Measurements from ENCODE around the gene LIN7A.

The LIN7A gene

DNA sequence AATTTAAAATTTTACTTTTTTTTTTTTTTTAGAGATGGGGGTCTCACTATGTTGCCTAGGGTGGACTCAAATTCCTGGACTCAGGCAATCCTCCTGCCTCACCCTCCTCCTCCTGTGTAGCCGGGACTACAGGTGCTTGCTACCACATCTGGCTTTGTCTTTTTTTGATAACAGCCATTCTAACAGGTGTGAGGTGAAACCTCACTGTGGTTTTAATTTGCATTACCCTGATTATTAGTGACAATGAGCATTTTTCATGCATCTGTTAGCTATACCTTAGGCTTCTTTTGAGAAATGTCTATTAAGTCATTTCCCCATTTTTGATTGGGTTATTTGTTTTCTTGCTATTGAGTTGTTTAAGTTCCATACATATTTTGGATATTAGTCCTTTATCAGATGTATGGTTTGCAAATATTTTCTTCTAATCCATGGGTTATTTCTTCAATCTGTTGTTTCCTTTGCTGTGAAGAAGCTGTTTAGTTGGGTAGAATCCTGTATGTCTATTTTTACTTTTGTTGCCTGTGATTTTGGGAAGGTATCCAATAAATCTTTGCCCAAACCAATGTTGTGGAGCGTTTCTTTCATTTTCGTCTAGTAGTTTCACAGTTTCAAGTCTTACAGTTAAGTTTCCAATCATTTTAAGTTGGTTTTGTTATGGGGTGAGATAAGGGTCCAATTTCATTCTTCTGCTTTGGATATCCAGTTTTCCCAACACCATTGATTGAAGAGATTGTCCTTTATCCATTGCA is 134.9 kb downstream of the LIN7A start:
- Histone ChIP-seq H3K9ac (ENCODE audit: low read length) (no peak overlapping the region), H3F3A (ENCODE audit: insufficient read depth, low read length) (no peaks in the 10 kb centered on the region), H3K9me3 (ENCODE audit: low read length) (no peaks in the 10 kb centered on the region), H3K9me2 (ENCODE audit: low read depth, low read length) (no peaks in the 10 kb centered on the region), H3K4me1 (ENCODE audit: insufficient read depth, low read length, severe bottlenecking) (no peaks in the 10 kb centered on the region), H3K4me2 (ENCODE audit: low read length) (no peak overlapping the region), H2AFZ (ENCODE audit: low read length) (no peak overlapping the region), H3K36me3 (ENCODE audit: insufficient read depth, low read length) (no peaks in the 10 kb centered on the region), H4K20me1 (ENCODE audit: insufficient read depth, low read length) (no peaks in the 10 kb centered on the region), H3K27me3 (ENCODE audit: insufficient read depth, low read length) (no peaks in the 10 kb centered on the region), H3K4me3 (ENCODE audit: low read depth, low read length, poor library complexity, severe bottlenecking) (no peak overlapping the region), H3K27ac (ENCODE audit: low read depth, low read length, poor library complexity, severe bottlenecking) (no peak overlapping the region), H3K79me2 (ENCODE audit: insufficient read depth, low read length) (no peaks in the 10 kb centered on the region)
- TF ChIP-seq EZH2 (IDR thresholded peaks at IDR 0.05; ENCODE audit: borderline replicate concordance, low read length): no peak
- TF ChIP-seq, protein P1, sequence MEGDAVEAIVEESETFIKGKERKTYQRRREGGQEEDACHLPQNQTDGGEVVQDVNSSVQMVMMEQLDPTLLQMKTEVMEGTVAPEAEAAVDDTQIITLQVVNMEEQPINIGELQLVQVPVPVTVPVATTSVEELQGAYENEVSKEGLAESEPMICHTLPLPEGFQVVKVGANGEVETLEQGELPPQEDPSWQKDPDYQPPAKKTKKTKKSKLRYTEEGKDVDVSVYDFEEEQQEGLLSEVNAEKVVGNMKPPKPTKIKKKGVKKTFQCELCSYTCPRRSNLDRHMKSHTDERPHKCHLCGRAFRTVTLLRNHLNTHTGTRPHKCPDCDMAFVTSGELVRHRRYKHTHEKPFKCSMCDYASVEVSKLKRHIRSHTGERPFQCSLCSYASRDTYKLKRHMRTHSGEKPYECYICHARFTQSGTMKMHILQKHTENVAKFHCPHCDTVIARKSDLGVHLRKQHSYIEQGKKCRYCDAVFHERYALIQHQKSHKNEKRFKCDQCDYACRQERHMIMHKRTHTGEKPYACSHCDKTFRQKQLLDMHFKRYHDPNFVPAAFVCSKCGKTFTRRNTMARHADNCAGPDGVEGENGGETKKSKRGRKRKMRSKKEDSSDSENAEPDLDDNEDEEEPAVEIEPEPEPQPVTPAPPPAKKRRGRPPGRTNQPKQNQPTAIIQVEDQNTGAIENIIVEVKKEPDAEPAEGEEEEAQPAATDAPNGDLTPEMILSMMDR (IDR thresholded peaks at IDR 0.05; ENCODE audit: low read length): no peak

DNA sequence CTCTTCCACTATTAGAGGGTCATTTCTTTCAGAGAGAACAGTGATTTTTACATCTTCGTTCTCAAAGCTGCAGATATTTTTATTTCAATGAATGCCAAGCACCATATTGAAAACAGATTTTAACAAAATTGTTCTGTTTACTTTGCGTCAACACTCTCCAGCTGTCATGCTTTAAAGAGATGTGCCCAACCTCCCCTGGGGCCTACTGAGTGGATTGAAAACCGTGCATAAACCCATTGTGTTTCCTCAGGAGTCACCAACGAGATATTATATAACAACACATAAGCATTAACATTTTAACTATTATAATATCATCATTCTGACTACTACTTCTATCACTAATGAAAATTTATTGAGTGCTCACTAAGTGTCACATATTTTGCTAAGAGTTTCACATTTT is 139.5 kb downstream of the LIN7A start:
- H3K4me2 ChIP-seq (ENCODE audit: low read length): no peak overlapping the region
- no peak for TF ChIP-seq EZH2 (IDR thresholded peaks at IDR 0.05; ENCODE audit: borderline replicate concordance, low read length)
- TF ChIP-seq, protein P1 (IDR thresholded peaks at IDR 0.05; ENCODE audit: low read length): no peak
- H3K9me2 ChIP-seq (ENCODE audit: low read depth, low read length): no peaks in the 10 kb centered on the region
- H3K4me1 ChIP-seq (ENCODE audit: insufficient read depth, low read length, severe bottlenecking): no peaks in the 10 kb centered on the region
- H3K79me2 ChIP-seq (ENCODE audit: insufficient read depth, low read length): no peaks in the 10 kb centered on the region
- H2AFZ ChIP-seq (ENCODE audit: low read length): no peak overlapping the region
- no peaks in the 10 kb centered on the region for H3K36me3 ChIP-seq (ENCODE audit: insufficient read depth, low read length)
- no peak overlapping the region for H3K4me3 ChIP-seq (ENCODE audit: low read depth, low read length, poor library complexity, severe bottlenecking)
- H3K9me3 ChIP-seq (ENCODE audit: low read length): no peaks in the 10 kb centered on the region
- no peaks in the 10 kb centered on the region for H3K27me3 ChIP-seq (ENCODE audit: insufficient read depth, low read length)
- no peak overlapping the region for H3K9ac ChIP-seq (ENCODE audit: low read length)
- H4K20me1 ChIP-seq (ENCODE audit: insufficient read depth, low read length): no peaks in the 10 kb centered on the region
- no peaks in the 10 kb centered on the region for H3F3A ChIP-seq (ENCODE audit: insufficient read depth, low read length)
- H3K27ac ChIP-seq (ENCODE audit: low read depth, low read length, poor library complexity, severe bottlenecking): no peak overlapping the region

DNA sequence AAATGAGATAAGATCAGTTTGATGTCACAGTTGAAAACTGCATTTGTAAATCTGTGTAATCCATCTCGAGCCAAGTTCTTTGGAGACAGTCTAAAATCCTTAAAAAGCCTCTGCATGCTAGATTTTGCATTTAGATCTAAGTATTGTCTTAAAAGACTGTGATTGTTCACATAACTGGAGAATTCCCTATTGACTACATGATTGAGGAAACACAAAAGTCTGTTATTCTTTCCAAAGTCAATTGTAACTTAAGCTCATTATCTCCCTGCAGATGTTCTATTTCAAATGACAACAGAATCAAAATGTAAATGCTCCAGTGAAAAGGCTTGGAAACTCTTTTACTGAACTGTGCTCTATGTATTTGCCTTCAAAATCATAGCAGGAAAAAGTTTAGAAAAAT is 143.2 kb downstream of the LIN7A start:
- Histone ChIP-seq H3K4me3 (ENCODE audit: low read depth, low read length, poor library complexity, severe bottlenecking) (no peak overlapping the region), H3K4me2 (ENCODE audit: low read length) (no peak overlapping the region), H3K36me3 (ENCODE audit: insufficient read depth, low read length) (no peaks in the 10 kb centered on the region), H3F3A (ENCODE audit: insufficient read depth, low read length) (no peaks in the 10 kb centered on the region), H2AFZ (ENCODE audit: low read length) (no peak overlapping the region), H3K9ac (ENCODE audit: low read length) (no peak overlapping the region), H4K20me1 (ENCODE audit: insufficient read depth, low read length) (no peaks in the 10 kb centered on the region), H3K27ac (ENCODE audit: low read depth, low read length, poor library complexity, severe bottlenecking) (no peak overlapping the region), H3K4me1 (ENCODE audit: insufficient read depth, low read length, severe bottlenecking) (no peaks in the 10 kb centered on the region), H3K9me2 (ENCODE audit: low read depth, low read length) (no peaks in the 10 kb centered on the region), H3K27me3 (ENCODE audit: insufficient read depth, low read length) (no peaks in the 10 kb centered on the region), H3K79me2 (ENCODE audit: insufficient read depth, low read length) (no peaks in the 10 kb centered on the region), H3K9me3 (ENCODE audit: low read length) (no peaks in the 10 kb centered on the region)
- no peak for TF ChIP-seq EZH2 (IDR thresholded peaks at IDR 0.05; ENCODE audit: borderline replicate concordance, low read length)
- TF ChIP-seq, protein P1 (IDR thresholded peaks at IDR 0.05; ENCODE audit: low read length): no peak

Data from OCI-LY1 (cell line).